ENCODE results near the gene JARID2.

DNA sequence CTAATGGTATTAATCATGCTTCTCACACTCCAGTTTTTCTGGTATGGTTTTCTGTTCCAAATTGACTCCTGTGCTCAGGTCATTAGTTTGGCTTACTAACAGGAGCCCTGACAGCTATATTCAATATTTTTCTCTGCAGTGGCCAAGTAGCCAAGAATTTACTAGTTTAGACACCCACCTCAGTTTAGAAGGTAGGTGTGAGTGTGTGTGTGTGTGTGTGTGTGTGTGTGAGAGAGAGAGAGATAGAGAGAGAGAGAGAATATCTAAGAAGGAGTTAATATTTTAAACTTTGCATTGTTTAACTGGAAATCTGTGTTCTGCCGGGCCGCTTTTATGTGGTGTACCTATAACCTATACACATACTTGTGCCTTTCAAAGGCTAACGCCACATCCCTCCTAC lies 18.5 kb downstream of the JARID2 start:
- no peak for TF ChIP-seq EP300 (IDR thresholded peaks at IDR 0.05)
- TF ChIP-seq, protein P1, sequence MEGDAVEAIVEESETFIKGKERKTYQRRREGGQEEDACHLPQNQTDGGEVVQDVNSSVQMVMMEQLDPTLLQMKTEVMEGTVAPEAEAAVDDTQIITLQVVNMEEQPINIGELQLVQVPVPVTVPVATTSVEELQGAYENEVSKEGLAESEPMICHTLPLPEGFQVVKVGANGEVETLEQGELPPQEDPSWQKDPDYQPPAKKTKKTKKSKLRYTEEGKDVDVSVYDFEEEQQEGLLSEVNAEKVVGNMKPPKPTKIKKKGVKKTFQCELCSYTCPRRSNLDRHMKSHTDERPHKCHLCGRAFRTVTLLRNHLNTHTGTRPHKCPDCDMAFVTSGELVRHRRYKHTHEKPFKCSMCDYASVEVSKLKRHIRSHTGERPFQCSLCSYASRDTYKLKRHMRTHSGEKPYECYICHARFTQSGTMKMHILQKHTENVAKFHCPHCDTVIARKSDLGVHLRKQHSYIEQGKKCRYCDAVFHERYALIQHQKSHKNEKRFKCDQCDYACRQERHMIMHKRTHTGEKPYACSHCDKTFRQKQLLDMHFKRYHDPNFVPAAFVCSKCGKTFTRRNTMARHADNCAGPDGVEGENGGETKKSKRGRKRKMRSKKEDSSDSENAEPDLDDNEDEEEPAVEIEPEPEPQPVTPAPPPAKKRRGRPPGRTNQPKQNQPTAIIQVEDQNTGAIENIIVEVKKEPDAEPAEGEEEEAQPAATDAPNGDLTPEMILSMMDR (IDR thresholded peaks at IDR 0.05): no peak

Measured in sigmoid colon (tissue), 4 donors.